Loucy (cell line): ENCODE results near the gene SEC31A.

Experiments used
- H2AFZ ChIP-seq: fragments of 200-600 bp; sonication (generic); 2 replicates; pipeline ENCODE4 v1.6.0; 2016; ENCODE audit warnings: antibody characterized with exemption, mild to moderate bottlenecking, low read length, moderate library complexity
- H3F3A ChIP-seq: fragments of 200-600 bp; 2 replicates; pipeline ENCODE4 v1.6.0; 2016; ENCODE audit warnings: antibody characterized with exemption, low read depth, mild to moderate bottlenecking
- H3K27me3 ChIP-seq: fragments of 200-600 bp; sonication (generic); 2 replicates; pipeline ENCODE4 v1.6.1; 2014; ENCODE audit warnings: low read length, mild to moderate bottlenecking; ENCODE audit not compliant: insufficient read depth, poor library complexity, severe bottlenecking
- H3K36me3 ChIP-seq: fragments of 200-600 bp; sonication (generic); 2 replicates; pipeline ENCODE4 v1.6.1; 2016; ENCODE audit warnings: low read length; ENCODE audit not compliant: insufficient read depth
- H3K4me1 ChIP-seq: fragments of 200-600 bp; sonication (generic); 2 replicates; pipeline ENCODE4 v1.5.1; 2014; ENCODE audit warnings: low read length, mild to moderate bottlenecking; ENCODE audit not compliant: insufficient read depth, poor library complexity, severe bottlenecking
- H3K4me2 ChIP-seq: fragments of 200-600 bp; sonication (generic); 2 replicates; pipeline ENCODE4 v1.6.0; 2014; ENCODE audit warnings: antibody characterized with exemption, low read length, low read depth, mild to moderate bottlenecking; ENCODE audit not compliant: poor library complexity, severe bottlenecking
- H3K4me3 ChIP-seq: fragments of 200-600 bp; sonication (generic); 2 replicates; pipeline ENCODE4 v1.5.1; 2014; ENCODE audit warnings: low read length, mild to moderate bottlenecking, mixed read lengths; ENCODE audit not compliant: poor library complexity, severe bottlenecking
- H3K79me2 ChIP-seq: fragments of 200-600 bp; sonication (generic); 2 replicates; pipeline ENCODE4 v1.6.1; 2014; ENCODE audit warnings: low read length; ENCODE audit not compliant: insufficient read depth
- H3K9ac ChIP-seq: fragments of 200-600 bp; sonication (generic); 2 replicates; pipeline ENCODE4 v1.6.0; 2014; ENCODE audit warnings: mild to moderate bottlenecking, low read depth, low read length, moderate library complexity; ENCODE audit not compliant: poor library complexity, severe bottlenecking
- H3K9me2 ChIP-seq: fragments of 200-600 bp; sonication (generic); replicated peaks from 2 replicates; pipeline ENCODE4 v1.6.1; 2016; ENCODE audit warnings: low read depth, low read length, mixed read lengths
- H3K9me3 ChIP-seq: fragments of 200-600 bp; sonication (generic); 2 replicates; pipeline ENCODE4 v1.6.1; 2014; ENCODE audit warnings: mild to moderate bottlenecking, antibody characterized with exemption, low read length, low read depth; ENCODE audit not compliant: insufficient read depth
- H4K20me1 ChIP-seq: fragments of 200-600 bp; sonication (generic); 2 replicates; pipeline ENCODE4 v1.6.0; 2014; ENCODE audit warnings: antibody characterized with exemption, low read length, mild to moderate bottlenecking; ENCODE audit not compliant: insufficient read depth, poor library complexity, severe bottlenecking
- CTCF ChIP-seq: fragments of 200-600 bp; sonication (generic); conservative IDR thresholded peaks from 2 replicates; pipeline ENCODE4 v1.5.1; 2014; ENCODE audit warnings: mild to moderate bottlenecking, antibody characterized with exemption, low read length
- EZH2phosphoT487 ChIP-seq: fragments of 200-600 bp; IDR thresholded peaks from 2 replicates; pipeline ENCODE4 v1.6.1; 2018; ENCODE audit warnings: antibody characterized with exemption, mild to moderate bottlenecking, moderate library complexity, borderline replicate concordance

SEC31A gene

GRCh38 chr4:82852751-82853285 lies 38.1 kb downstream of the SEC31A start:
- Histone ChIP-seq H3K4me2 (no peak overlapping the region), H3K27me3 (no peaks in the 10 kb centered on the region), H3K4me1 (no peaks in the 10 kb centered on the region), H3K9me3 (no peaks in the 10 kb centered on the region), H4K20me1 (no peaks in the 10 kb centered on the region), H3K9me2 (no peaks in the 10 kb centered on the region), H2AFZ (no peak overlapping the region), H3K4me3 (no peak overlapping the region), H3K36me3 (peaks cover 74% of the 10 kb centered on the region), H3F3A (no peaks in the 10 kb centered on the region), H3K79me2 (no peaks in the 10 kb centered on the region), H3K9ac (no peak overlapping the region)
- TF ChIP-seq EZH2phosphoT487 (no peak), CTCF (no peak)

GRCh38 chr4:82851885-82852750 lies 38.8 kb downstream of the SEC31A start:
- no peaks in the 10 kb centered on the region for H3K9me2 ChIP-seq
- H3K4me1 ChIP-seq, result no peaks in the 10 kb centered on the region
- H3K9me3 ChIP-seq, result no peaks in the 10 kb centered on the region
- no peak overlapping the region for H3K9ac ChIP-seq
- peak; percentile 68 for TF ChIP-seq CTCF
- no peak for TF ChIP-seq EZH2phosphoT487
- no peak overlapping the region for H2AFZ ChIP-seq
- no peaks in the 10 kb centered on the region for H3F3A ChIP-seq
- no peaks in the 10 kb centered on the region for H4K20me1 ChIP-seq
- H3K36me3 ChIP-seq, result peaks cover 75% of the 10 kb centered on the region
- H3K27me3 ChIP-seq, result no peaks in the 10 kb centered on the region
- no peaks in the 10 kb centered on the region for H3K79me2 ChIP-seq
- no peak overlapping the region for H3K4me3 ChIP-seq
- no peak overlapping the region for H3K4me2 ChIP-seq

- Histone ChIP-seq H3K79me2 (no peaks in the 10 kb centered on the region), H3K4me3 (no peak overlapping the region), H3K4me1 (no peaks in the 10 kb centered on the region), H3F3A (no peaks in the 10 kb centered on the region), H3K9me3 (no peaks in the 10 kb centered on the region), H3K36me3 (peaks cover 72% of the 10 kb centered on the region), H3K9ac (no peak overlapping the region), H3K4me2 (no peak overlapping the region), H3K27me3 (no peaks in the 10 kb centered on the region), H4K20me1 (no peaks in the 10 kb centered on the region), H3K9me2 (no peaks in the 10 kb centered on the region), H2AFZ (no peak overlapping the region)
- TF ChIP-seq CTCF (no peak), EZH2phosphoT487 (no peak)
Measured at GRCh38 chr4:82851318-82851717, 39.6 kb downstream of the SEC31A start.
